Esophagus muscularis mucosa (tissue), 4 donors: Measurements from ENCODE around the gene FBXL19. TPM values are rescaled to one million over a fixed set of nuclear protein-coding genes. Genes with fewer than 3 reads are reported as not detected.

Experiments used
- DNase-seq: peaks from one replicate; pipeline ENCODE4 v3.0.0-alpha.2; 2017; ENCODE audit errors: extremely low spot score
- H3K27ac ChIP-seq, 4 donors: fragments of 200-600 bp; sonication (generic); replicated peaks in 1 of 4; 1 replicate in 3 of 4; 2 replicates in 1 of 4; pipeline ENCODE4 v1.5.1; 2016 to 2019; ENCODE audit warnings: mild to moderate bottlenecking in 1 of 4
- H3K27me3 ChIP-seq, 4 donors: fragments of 200-600 bp; sonication (generic); one replicate each; pipeline versions ENCODE4 v1.5.1 to v1.6.0; 2016 to 2019
- H3K36me3 ChIP-seq, 4 donors: fragments of 200-600 bp; sonication (generic); one replicate each; pipeline ENCODE4 v1.5.1; 2016 to 2019
- H3K4me1 ChIP-seq, 4 donors: fragments of 200-600 bp; sonication (generic); one replicate each; pipeline ENCODE4 v1.5.1; 2016 to 2019
- H3K4me3 ChIP-seq, 4 donors: fragments of 200-600 bp; sonication (generic); 1 replicate in 2 of 4; 2 replicates in 2 of 4; pipeline ENCODE4 v1.5.1; 2016 to 2019; ENCODE audit warnings: mild to moderate bottlenecking in 4 of 4, moderate library complexity in 1 of 4
- H3K9me3 ChIP-seq, 4 donors: fragments of 200-600 bp; sonication (generic); 1 replicate in 3 of 4; 2 replicates in 1 of 4; pipeline ENCODE4 v1.5.1; 2016 to 2019
- CTCF ChIP-seq, 3 experiments: fragments of 200-600 bp in 2 of 3; fragments of 450-650 bp in 1 of 3; sonication (generic) in 2 of 3; IDR thresholded peaks; one replicate each; pipeline ENCODE4 v1.5.1; 2017 to 2019; ENCODE audit warnings: antibody characterized with exemption in 3 of 3, mild to moderate bottlenecking in 2 of 3, moderate library complexity in 1 of 3
- EP300 ChIP-seq: sonication (generic); formaldehyde crosslinking; IDR thresholded peaks from one replicate; pipeline ENCODE4 v1.6.1; 2017; ENCODE audit warnings: antibody characterized with exemption
- POLR2A ChIP-seq: fragments of 450-650 bp; IDR thresholded peaks from one replicate; pipeline ENCODE4 v1.6.1; 2017; ENCODE audit warnings: antibody characterized with exemption, moderate library complexity, mild to moderate bottlenecking, low read depth
- POLR2AphosphoS5 ChIP-seq, 2 donors: sonication (generic); formaldehyde crosslinking; IDR thresholded peaks; one replicate each; pipeline ENCODE4 v1.6.1; 2017; ENCODE audit warnings: antibody characterized with exemption in 2 of 2
- WGBS: methylation state at CpG from one replicate; pipeline ENCODE4 v1.1.5; 2018; 5-methylcytosine and 5-hydroxymethylcytosine counted together
- intact Hi-C: fragments of 100-400 bp; cut with DNase I; formaldehyde crosslinking; loops from one replicate; pipeline ENCODE4 v1.15.1; 2023
- total RNA-seq, 4 donors: library from RNA; depleted of rRNA; stranded (reverse); fragments of >200 nt; gene quantifications; one replicate each; pipeline versions ENCODE4 v1.1.0 to v1.2.1, GENCODE V29; 2016

The FBXL19 gene
- total RNA-seq, 4 donors from 2014 or later: 12.1 to 28.1 (median 17.7) TPM

- WGBS: 7% methylated on average over 11 of the region's 12 CpGs
- TF ChIP-seq POLR2A (no peak), CTCF (IDR thresholded peaks at IDR 0.05) (no peak), POLR2AphosphoS5 (IDR thresholded peaks at IDR 0.05) (no peak), EP300 (no peak)
- intact Hi-C loops: loop anchor here (2.0 kb wide), 1 partner anchor 31 kb away; no protein-coding TSS in a partner anchor
Measured at GRCh38 chr16:30875871-30876801, 47.2 kb upstream of the FBXL19 start.

GRCh38 chr16:30876867-30877266 lies 46.5 kb upstream of the FBXL19 start:
- H3K4me1 ChIP-seq: peaks cover 24 to 38% (median 30%) of the 10 kb centered on the region in 4 donors
- peak overlapping the region; percentile 78 to 91 (median 87) for H3K27ac ChIP-seq
- DNase-seq: no peak
- H3K27me3 ChIP-seq: no peaks in the 10 kb centered on the region
- no peaks in the 10 kb centered on the region for H3K9me3 ChIP-seq
- peaks cover 0 to 39% (median 12%) of the 10 kb centered on the region in 4 donors for H3K36me3 ChIP-seq
- peak overlapping the region; percentile 65 to 96 (median 74) for H3K4me3 ChIP-seq
- TF ChIP-seq POLR2A (no peak), CTCF (IDR thresholded peaks at IDR 0.05) (no peak), EP300 (no peak), POLR2AphosphoS5 (IDR thresholded peaks at IDR 0.05) (no peak)
- intact Hi-C loops: no loop called here
- 89% methylated on average over 5 of the region's 5 CpGs for WGBS

More at GRCh38 chr16:30875871-30876801, 47.2 kb upstream of the FBXL19 start:
- DNase-seq: no peak
- H3K27me3 ChIP-seq: no peaks in the 10 kb centered on the region
- H3K4me3 ChIP-seq: peak overlapping the region; percentile 65 to 96 (median 74)
- H3K9me3 ChIP-seq: no peaks in the 10 kb centered on the region
- H3K27ac ChIP-seq: peak overlapping the region; percentile 78 to 91 (median 87)
- H3K36me3 ChIP-seq: peaks cover 0 to 32% (median 12%) of the 10 kb centered on the region in 4 donors
- H3K4me1 ChIP-seq: peaks cover 20 to 38% (median 30%) of the 10 kb centered on the region in 4 donors

- no peak for DNase-seq
- Histone ChIP-seq H3K36me3 (peaks cover 0 to 95% (median 45%) of the 10 kb centered on the region in 4 donors), H3K27me3 (no peaks in the 10 kb centered on the region), H3K4me1 (peaks cover 0 to 9% (median 3%) of the 10 kb centered on the region in 4 donors), H3K27ac (no peak overlapping the region), H3K4me3 (no peak overlapping the region), H3K9me3 (no peaks in the 10 kb centered on the region)
- intact Hi-C loops: no loop called here
- TF ChIP-seq EP300 (no peak), POLR2AphosphoS5 (IDR thresholded peaks at IDR 0.05) (no peak), CTCF (IDR thresholded peaks at IDR 0.05) (no peak), POLR2A (no peak)
- WGBS: 69% methylated on average over 4 of the region's 4 CpGs
Measured at GRCh38 chr16:30882429-30883310, 40.7 kb upstream of the FBXL19 start.

DNA sequence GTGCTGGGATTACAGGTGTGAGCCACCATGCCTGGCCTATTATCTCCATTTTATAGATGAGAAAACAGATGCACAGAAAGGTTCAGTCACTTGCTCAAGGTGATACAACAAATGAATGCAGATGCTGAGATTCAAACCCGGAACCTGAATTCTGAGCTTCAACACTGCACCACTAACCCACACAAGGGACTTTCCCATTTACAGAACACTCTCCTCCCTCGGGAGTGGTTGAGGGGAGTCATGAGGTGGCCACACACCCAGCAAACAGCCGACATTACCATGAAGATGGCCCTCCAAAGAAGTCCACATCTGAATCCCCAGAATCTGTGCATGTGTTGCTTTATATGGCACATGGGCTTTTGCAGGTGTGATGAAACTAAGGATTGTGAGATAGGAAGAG lies 38.6 kb upstream of the FBXL19 start:
- H3K9me3 ChIP-seq: no peaks in the 10 kb centered on the region
- no peak overlapping the region for H3K27ac ChIP-seq
- no peaks in the 10 kb centered on the region for H3K27me3 ChIP-seq
- peaks cover 0 to 98% (median 56%) of the 10 kb centered on the region in 4 donors for H3K36me3 ChIP-seq
- intact Hi-C loops: no loop called here
- H3K4me1 ChIP-seq: peaks cover 0 to 9% (median 0%) of the 10 kb centered on the region in 4 donors
- no peak overlapping the region for H3K4me3 ChIP-seq
- TF ChIP-seq POLR2A: no peak
- TF ChIP-seq CTCF (IDR thresholded peaks at IDR 0.05): no peak
- TF ChIP-seq EP300: no peak
- no peak for TF ChIP-seq POLR2AphosphoS5 (IDR thresholded peaks at IDR 0.05)
- DNase-seq: no peak
- 84% methylated on average over 3 of the region's 3 CpGs for WGBS
